Thymus (tissue), 11 donors: ENCODE results near the gene CXXC1. TPM values are rescaled to one million over a fixed set of nuclear protein-coding genes. Genes with fewer than 3 reads are reported as not detected.
"Not testable (repeated sequence)": the region's sequence is repeated elsewhere in the genome, so short reads cannot be mapped to it uniquely, and the experiment has no call there.

Experiments used
- DNase-seq, 9 donors: peaks; one replicate each; pipeline ENCODE4 v3.0.0-alpha.2; 2013; ENCODE audit warnings: low spot score in 9 of 9, low read depth in 6 of 9, missing footprints in 1 of 9
- H3K27ac ChIP-seq, 2 donors: one replicate each; pipeline ENCODE4 v1.5.1; 2013; ENCODE audit warnings: control low read depth in 1 of 2, low read depth in 1 of 2, low read length in 1 of 2, mild to moderate bottlenecking in 1 of 2, moderate library complexity in 1 of 2
- H3K27me3 ChIP-seq, 2 donors: one replicate each; pipeline ENCODE4 v1.5.1; 2013; ENCODE audit warnings: low read length in 1 of 2; ENCODE audit not compliant: control insufficient read depth in 2 of 2, insufficient read depth in 1 of 2
- H3K36me3 ChIP-seq, 2 donors: one replicate each; pipeline ENCODE4 v1.5.1; 2013; ENCODE audit warnings: low read length in 1 of 2, mild to moderate bottlenecking in 1 of 2, moderate library complexity in 1 of 2; ENCODE audit not compliant: control insufficient read depth in 2 of 2, insufficient read depth in 2 of 2
- H3K4me1 ChIP-seq, 2 donors: one replicate each; pipeline ENCODE4 v1.5.1; 2013; ENCODE audit warnings: low read length in 2 of 2; ENCODE audit not compliant: control insufficient read depth in 2 of 2, insufficient read depth in 2 of 2
- H3K4me3 ChIP-seq, 2 donors: one replicate each; pipeline ENCODE4 v1.5.1; 2013; ENCODE audit warnings: low read length in 2 of 2, control low read depth in 1 of 2, mild to moderate bottlenecking in 1 of 2
- H3K9me3 ChIP-seq, 2 donors: one replicate each; pipeline ENCODE4 v1.5.1; 2013; ENCODE audit warnings: low read length in 1 of 2, mild to moderate bottlenecking in 1 of 2; ENCODE audit not compliant: control insufficient read depth in 2 of 2, insufficient read depth in 1 of 2
- WGBS: extraction: QIAGEN DNeasy Blood & Tissue Kit; methylation state at CpG from one replicate; pipeline ENCODE4 v1.1.7; 2013; 5-methylcytosine and 5-hydroxymethylcytosine counted together
- polyA plus RNA-seq: library from polyadenylated mRNA; stranded (reverse); fragments of 200-250 nt; gene quantifications from one replicate; pipeline ENCODE4 v1.2.3, GENCODE V29; 2013
- total RNA-seq: library from RNA; stranded (reverse); fragments of 120-200 nt; gene quantifications from one replicate; pipeline ENCODE4 v1.2.4, GENCODE V29; 2013
- donor health status: healthy.

The CXXC1 gene
- total and polyA plus RNA-seq, 2 donors, result 35.5 to 113 TPM

GRCh38 chr18:50313873-50314460, 26.5 kb upstream of the CXXC1 start:
- no peaks in the 10 kb centered on the region for H3K27me3 ChIP-seq
- H3K36me3 ChIP-seq, result no peaks in the 10 kb centered on the region
- no peak overlapping the region for H3K4me3 ChIP-seq
- H3K27ac ChIP-seq, result no peak overlapping the region
- H3K4me1 ChIP-seq, result no peaks in the 10 kb centered on the region
- H3K9me3 ChIP-seq, result no peaks in the 10 kb centered on the region
- 72% methylated on average over 2 of the region's 2 CpGs for WGBS
- no peak for DNase-seq

- no peak for DNase-seq
- no peak overlapping the region for H3K4me3 ChIP-seq
- H3K9me3 ChIP-seq, result no peaks in the 10 kb centered on the region
- WGBS, result 94% methylated on average over 2 of the region's 2 CpGs
- H3K36me3 ChIP-seq, result no peaks in the 10 kb centered on the region
- H3K27me3 ChIP-seq, result no peaks in the 10 kb centered on the region
- H3K4me1 ChIP-seq, result peaks cover under 1 to 2% of the 10 kb centered on the region in 2 donors
- H3K27ac ChIP-seq, result no peak overlapping the region
These were observed 25.6 kb upstream of the CXXC1 start for GRCh38 chr18:50313031-50313607.

GRCh38 chr18:50312296-50313030, 25.0 kb upstream of the CXXC1 start:
- peaks cover 2 to 5% of the 10 kb centered on the region in 2 donors for H3K4me1 ChIP-seq
- DNase-seq, result no peak
- H3K9me3 ChIP-seq, result no peaks in the 10 kb centered on the region
- no peak overlapping the region for H3K27ac ChIP-seq
- H3K36me3 ChIP-seq, result no peaks in the 10 kb centered on the region
- WGBS, result 87% methylated on average over 7 of the region's 7 CpGs
- H3K27me3 ChIP-seq, result no peaks in the 10 kb centered on the region
- H3K4me3 ChIP-seq, result no peak overlapping the region

GRCh38 chr18:50311650-50312049, 24.2 kb upstream of the CXXC1 start:
- Histone ChIP-seq H3K36me3 (no peaks in the 10 kb centered on the region), H3K27ac (no peak overlapping the region), H3K4me3 (no peak overlapping the region), H3K9me3 (no peaks in the 10 kb centered on the region), H3K4me1 (peaks cover 2 to 10% of the 10 kb centered on the region in 2 donors), H3K27me3 (peaks cover 0 to 3% of the 10 kb centered on the region in 2 donors)
- WGBS, result 97% methylated on average over 3 of the region's 3 CpGs
- no peak for DNase-seq

GRCh38 chr18:50310080-50310479, 22.6 kb upstream of the CXXC1 start:
- Histone ChIP-seq H3K27ac (no peak overlapping the region), H3K36me3 (no peaks in the 10 kb centered on the region), H3K4me1 (peaks cover 2 to 10% of the 10 kb centered on the region in 2 donors), H3K4me3 (no peak overlapping the region), H3K27me3 (peaks cover 0 to 3% of the 10 kb centered on the region in 2 donors), H3K9me3 (no peaks in the 10 kb centered on the region)
- no peak for DNase-seq
- WGBS, result 94% methylated on average over 10 of the region's 10 CpGs

GRCh38 chr18:50308851-50309250, 21.4 kb upstream of the CXXC1 start:
- peaks cover 2 to 10% of the 10 kb centered on the region in 2 donors for H3K4me1 ChIP-seq
- H3K9me3 ChIP-seq, H3K27me3 ChIP-seq, DNase-seq, H3K4me3 ChIP-seq, H3K36me3 ChIP-seq, H3K27ac ChIP-seq: not testable (repeated sequence)
- 86% methylated on average over 5 of the region's 5 CpGs for WGBS

GRCh38 chr18:50307738-50308470, 20.4 kb upstream of the CXXC1 start:
- peak overlapping the region; percentile 52 to 60 for H3K4me3 ChIP-seq
- 6% methylated on average over 26 of the region's 26 CpGs for WGBS
- H3K9me3 ChIP-seq, result no peaks in the 10 kb centered on the region
- H3K27ac ChIP-seq, result peak overlapping the region in 1 of 2 donors; percentile 36
- peaks cover 0 to 8% of the 10 kb centered on the region in 2 donors for H3K27me3 ChIP-seq
- DNase-seq, result peak; percentile 81 to 97 (median 91)
- H3K36me3 ChIP-seq, result no peaks in the 10 kb centered on the region
- peaks cover 2 to 10% of the 10 kb centered on the region in 2 donors for H3K4me1 ChIP-seq

GRCh38 chr18:50307400-50307737, 19.9 kb upstream of the CXXC1 start:
- WGBS, result 3% methylated on average over 8 of the region's 8 CpGs
- Histone ChIP-seq H3K27ac (peak overlapping the region in 1 of 2 donors; percentile 33), H3K36me3 (no peaks in the 10 kb centered on the region)

GRCh38 chr18:50306944-50307343, 19.5 kb upstream of the CXXC1 start:
- no peak for DNase-seq
- Histone ChIP-seq H3K27me3 (peaks cover 0 to 14% of the 10 kb centered on the region in 2 donors), H3K9me3 (no peaks in the 10 kb centered on the region), H3K27ac (no peak overlapping the region), H3K36me3 (no peaks in the 10 kb centered on the region), H3K4me3 (peak overlapping the region in 1 of 2 donors; percentile 52), H3K4me1 (peaks cover 2 to 10% of the 10 kb centered on the region in 2 donors)
- 85% methylated on average over 8 of the region's 8 CpGs for WGBS

More at GRCh38 chr18:50307400-50307737, 19.9 kb upstream of the CXXC1 start:
- H3K9me3 ChIP-seq, result no peaks in the 10 kb centered on the region
- peaks cover 2 to 10% of the 10 kb centered on the region in 2 donors for H3K4me1 ChIP-seq
- no peak for DNase-seq
- peaks cover 0 to 11% of the 10 kb centered on the region in 2 donors for H3K27me3 ChIP-seq
- peak overlapping the region; percentile 52 to 60 for H3K4me3 ChIP-seq
